ENCODE results near the gene IRF2BP2.
A peak's percentile ranks its signal among the peaks of the same experiment; 100 is the strongest.

Gene IRF2BP2

GRCh38 chr1:234585330-234586055 lies 24.5 kb downstream of the IRF2BP2 start:
- no peak for DNase-seq (ENCODE audit: insufficient read length, low spot score)
- FAIRE-seq, result no peak

GRCh38 chr1:234584926-234585325 lies 25.1 kb downstream of the IRF2BP2 start:
- FAIRE-seq (no peak), DNase-seq (ENCODE audit: insufficient read length, low spot score) (no peak)

- FAIRE-seq, result no peak
- DNase-seq (ENCODE audit: insufficient read length, low spot score), result no peak
Measured at GRCh38 chr1:234584420-234584805, 25.6 kb downstream of the IRF2BP2 start.

GRCh38 chr1:234583755-234584419 lies 26.1 kb downstream of the IRF2BP2 start:
- no peak for DNase-seq (ENCODE audit: insufficient read length, low spot score)
- no peak for FAIRE-seq

GRCh38 chr1:234582681-234583301 lies 27.2 kb downstream of the IRF2BP2 start:
- no peak for FAIRE-seq

GRCh38 chr1:234582186-234582585 lies 27.8 kb downstream of the IRF2BP2 start:
- DNase-seq (ENCODE audit: insufficient read length, low spot score) (no peak), FAIRE-seq (peak; percentile 86)

More at GRCh38 chr1:234582681-234583301, 27.2 kb downstream of the IRF2BP2 start:
- DNase-seq (ENCODE audit: insufficient read length, low spot score), result no peak

- no peak for FAIRE-seq
- no peak for DNase-seq (ENCODE audit: insufficient read length, low spot score)
Measured at GRCh38 chr1:234581063-234581714, 28.8 kb downstream of the IRF2BP2 start.

GRCh38 chr1:234579967-234580366 lies 30.0 kb downstream of the IRF2BP2 start:
- DNase-seq (ENCODE audit: insufficient read length, low spot score) (no peak), FAIRE-seq (no peak)

- FAIRE-seq (no peak), DNase-seq (ENCODE audit: insufficient read length, low spot score) (no peak)
Measured at GRCh38 chr1:234578735-234579134, 31.2 kb downstream of the IRF2BP2 start.

GRCh38 chr1:234578087-234578486 lies 31.9 kb downstream of the IRF2BP2 start:
- no peak for DNase-seq (ENCODE audit: insufficient read length, low spot score)
- no peak for FAIRE-seq

GRCh38 chr1:234573711-234574299 lies 36.2 kb downstream of the IRF2BP2 start:
- no peak for FAIRE-seq
- no peak for DNase-seq (ENCODE audit: insufficient read length, low spot score)

- no peak for FAIRE-seq
- DNase-seq (ENCODE audit: insufficient read length, low spot score), result no peak
Measured at GRCh38 chr1:234572966-234573365, 37.0 kb downstream of the IRF2BP2 start.

GRCh38 chr1:234571702-234572101 lies 38.3 kb downstream of the IRF2BP2 start:
- DNase-seq (ENCODE audit: insufficient read length, low spot score), result no peak
- no peak for FAIRE-seq

- FAIRE-seq (no peak), DNase-seq (ENCODE audit: insufficient read length, low spot score) (no peak)
Measured at GRCh38 chr1:234570329-234571120, 39.5 kb downstream of the IRF2BP2 start.

- DNase-seq (ENCODE audit: insufficient read length, low spot score) (no peak), FAIRE-seq (no peak)
Measured at GRCh38 chr1:234568345-234568744, 41.6 kb downstream of the IRF2BP2 start.

GRCh38 chr1:234565132-234565531 lies 44.8 kb downstream of the IRF2BP2 start:
- no peak for FAIRE-seq

GRCh38 chr1:234564035-234565029 lies 45.6 kb downstream of the IRF2BP2 start:
- DNase-seq (ENCODE audit: insufficient read length, low spot score) (peak; percentile 83), FAIRE-seq (peak; percentile 75)

More at GRCh38 chr1:234565132-234565531, 44.8 kb downstream of the IRF2BP2 start:
- no peak for DNase-seq (ENCODE audit: insufficient read length, low spot score)

GRCh38 chr1:234562334-234562733 lies 47.6 kb downstream of the IRF2BP2 start:
- FAIRE-seq (no peak), DNase-seq (ENCODE audit: insufficient read length, low spot score) (no peak)

- no peak for DNase-seq (ENCODE audit: insufficient read length, low spot score)
- no peak for FAIRE-seq
Measured at GRCh38 chr1:234561319-234561718, 48.7 kb downstream of the IRF2BP2 start.

Data from HTR-8/SVneo (cell line).